OCI-LY3 (cell line): ENCODE results near the gene MACROD2.

ENCODE experiments used
- H2AFZ ChIP-seq: fragments of 200-600, 300-600 bp; shearing (Covaris generic); 2 replicates; pipeline ENCODE4 v1.6.0; 2014; ENCODE audit warnings: antibody characterized with exemption, low read depth, low read length
- H3K27ac ChIP-seq: fragments of 200-600, 300-600 bp; sonication (generic); 2 replicates; pipeline ENCODE4 v1.5.1; 2014; ENCODE audit warnings: mild to moderate bottlenecking, low read length, moderate library complexity, mixed read lengths
- H3K27me3 ChIP-seq: fragments of 200-600, 300-600 bp; sonication (generic); 2 replicates; pipeline ENCODE4 v1.6.1; 2014; ENCODE audit warnings: low read depth, low read length, mixed read lengths
- H3K36me3 ChIP-seq: fragments of 200-600, 300-600 bp; sonication (generic); replicated peaks from 2 replicates; pipeline ENCODE3; 2014; ENCODE audit warnings: low read depth, low read length, mixed read lengths
- H3K4me1 ChIP-seq: fragments of 300-600, 200-600 bp; sonication (generic); 2 replicates; pipeline ENCODE4 v1.6.1; 2014; ENCODE audit warnings: low read length, mixed read lengths
- H3K4me2 ChIP-seq: fragments of 200-600, 300-600 bp; sonication (generic); 2 replicates; pipeline ENCODE4 v1.6.1; 2014; ENCODE audit warnings: low read length, mixed read lengths
- H3K4me3 ChIP-seq: fragments of 300-600, 200-600 bp; sonication (generic); 2 replicates; pipeline ENCODE4 v1.5.1; 2014; ENCODE audit warnings: antibody characterized with exemption, mild to moderate bottlenecking, low read length, moderate library complexity
- H3K79me2 ChIP-seq: fragments of 300-600, 200-600 bp; shearing (Covaris generic); 2 replicates; pipeline ENCODE4 v1.6.1; 2014; ENCODE audit warnings: mild to moderate bottlenecking, low read length, mixed read lengths
- H3K9ac ChIP-seq: fragments of 300-600, 200-600 bp; shearing (Covaris generic); 2 replicates; pipeline ENCODE4 v1.6.0; 2014; ENCODE audit warnings: mild to moderate bottlenecking, low read length, moderate library complexity
- H3K9me3 ChIP-seq: fragments of 200-600, 300-600 bp; shearing (Covaris generic); 2 replicates; pipeline ENCODE4 v1.6.1; 2014; ENCODE audit warnings: low read length, mixed read lengths; ENCODE audit not compliant: insufficient read depth
- H4K20me1 ChIP-seq: fragments of 200-600, 300-600 bp; sonication (generic); 2 replicates; pipeline ENCODE4 v1.6.1; 2016; ENCODE audit warnings: low read length, mixed read lengths; ENCODE audit not compliant: insufficient read depth
- EZH2phosphoT487 ChIP-seq: fragments of 200-600 bp; shearing (Covaris generic); IDR thresholded peaks from 2 replicates; pipeline ENCODE4 v1.6.1; 2018; ENCODE audit warnings: antibody characterized with exemption, mixed run types, low read depth
- TF ChIP-seq, protein P1 (sequence below): fragments of 200-600, 300-600 bp; sonication (generic); IDR thresholded peaks from 2 replicates; pipeline ENCODE4 v1.5.1; 2014; ENCODE audit warnings: antibody characterized with exemption, low read length, low read depth

The MACROD2 gene

DNA sequence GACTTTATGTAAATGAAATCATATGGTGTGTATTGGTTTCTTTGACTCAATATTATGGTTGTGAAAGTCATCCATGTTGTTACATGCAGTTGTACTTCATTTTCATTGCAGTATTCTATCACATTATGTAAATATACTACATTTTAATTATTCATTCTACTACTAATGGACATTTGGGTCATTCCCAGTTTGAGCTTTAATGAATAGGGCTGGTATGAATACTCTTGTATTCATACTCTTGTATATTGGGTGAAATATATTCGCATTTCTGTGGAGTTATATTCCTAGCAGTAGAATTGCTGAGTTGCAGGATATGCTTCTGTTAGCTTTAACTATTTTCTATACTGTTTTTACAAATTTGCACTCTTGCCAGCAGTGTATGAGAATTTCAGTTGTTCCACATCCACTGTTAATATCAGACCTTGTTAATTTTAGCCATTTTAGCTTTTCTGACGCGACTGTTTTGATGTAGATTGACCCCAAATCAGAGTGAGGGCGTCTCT is 1633.6 kb downstream of the MACROD2 start:
- H3K36me3 ChIP-seq = no peaks in the 10 kb centered on the region
- H3K9ac ChIP-seq = no peak overlapping the region
- peaks cover 17% of the 10 kb centered on the region; the same call in 1 of the 2 replicates for H3K27me3 ChIP-seq
- H3K79me2 ChIP-seq = no peaks in the 10 kb centered on the region
- no peaks in the 10 kb centered on the region for H3K4me1 ChIP-seq
- no peak overlapping the region for H2AFZ ChIP-seq
- no peak overlapping the region for H3K4me3 ChIP-seq
- no peak overlapping the region for H3K4me2 ChIP-seq
- no peak overlapping the region for H3K27ac ChIP-seq
- no peak for TF ChIP-seq EZH2phosphoT487
- TF ChIP-seq, protein P1, sequence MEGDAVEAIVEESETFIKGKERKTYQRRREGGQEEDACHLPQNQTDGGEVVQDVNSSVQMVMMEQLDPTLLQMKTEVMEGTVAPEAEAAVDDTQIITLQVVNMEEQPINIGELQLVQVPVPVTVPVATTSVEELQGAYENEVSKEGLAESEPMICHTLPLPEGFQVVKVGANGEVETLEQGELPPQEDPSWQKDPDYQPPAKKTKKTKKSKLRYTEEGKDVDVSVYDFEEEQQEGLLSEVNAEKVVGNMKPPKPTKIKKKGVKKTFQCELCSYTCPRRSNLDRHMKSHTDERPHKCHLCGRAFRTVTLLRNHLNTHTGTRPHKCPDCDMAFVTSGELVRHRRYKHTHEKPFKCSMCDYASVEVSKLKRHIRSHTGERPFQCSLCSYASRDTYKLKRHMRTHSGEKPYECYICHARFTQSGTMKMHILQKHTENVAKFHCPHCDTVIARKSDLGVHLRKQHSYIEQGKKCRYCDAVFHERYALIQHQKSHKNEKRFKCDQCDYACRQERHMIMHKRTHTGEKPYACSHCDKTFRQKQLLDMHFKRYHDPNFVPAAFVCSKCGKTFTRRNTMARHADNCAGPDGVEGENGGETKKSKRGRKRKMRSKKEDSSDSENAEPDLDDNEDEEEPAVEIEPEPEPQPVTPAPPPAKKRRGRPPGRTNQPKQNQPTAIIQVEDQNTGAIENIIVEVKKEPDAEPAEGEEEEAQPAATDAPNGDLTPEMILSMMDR = no peak
- H3K9me3 ChIP-seq = no peaks in the 10 kb centered on the region
- no peaks in the 10 kb centered on the region for H4K20me1 ChIP-seq

DNA sequence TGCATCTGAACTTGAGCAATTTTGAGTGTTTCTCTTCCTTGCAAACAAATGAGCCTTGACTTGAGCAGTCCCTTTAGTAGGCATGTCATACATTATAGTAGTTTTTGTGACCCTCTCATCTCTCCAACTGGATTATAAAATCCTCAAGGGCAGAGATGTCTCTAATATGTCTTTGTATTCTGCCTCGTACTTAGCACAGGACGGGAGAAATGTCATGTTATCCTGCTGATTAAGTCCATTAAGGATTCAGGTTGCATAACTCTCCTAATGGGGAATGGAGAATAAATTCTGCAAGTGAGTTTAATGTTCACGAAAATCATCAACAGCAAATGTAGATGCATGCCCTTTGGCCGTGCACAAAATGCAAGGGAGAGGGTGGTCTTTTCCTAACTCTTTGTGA is 1635.0 kb downstream of the MACROD2 start:
- H2AFZ ChIP-seq = no peak overlapping the region
- H3K27me3 ChIP-seq = peaks cover 21% of the 10 kb centered on the region; the same call in 1 of the 2 replicates
- H3K79me2 ChIP-seq = no peaks in the 10 kb centered on the region
- H4K20me1 ChIP-seq = no peaks in the 10 kb centered on the region
- no peaks in the 10 kb centered on the region for H3K4me1 ChIP-seq
- no peak overlapping the region for H3K27ac ChIP-seq
- no peak overlapping the region for H3K4me2 ChIP-seq
- no peak overlapping the region for H3K4me3 ChIP-seq
- no peaks in the 10 kb centered on the region for H3K36me3 ChIP-seq
- TF ChIP-seq, protein P1 = no peak
- no peak for TF ChIP-seq EZH2phosphoT487
- no peak overlapping the region for H3K9ac ChIP-seq
- no peaks in the 10 kb centered on the region for H3K9me3 ChIP-seq

DNA sequence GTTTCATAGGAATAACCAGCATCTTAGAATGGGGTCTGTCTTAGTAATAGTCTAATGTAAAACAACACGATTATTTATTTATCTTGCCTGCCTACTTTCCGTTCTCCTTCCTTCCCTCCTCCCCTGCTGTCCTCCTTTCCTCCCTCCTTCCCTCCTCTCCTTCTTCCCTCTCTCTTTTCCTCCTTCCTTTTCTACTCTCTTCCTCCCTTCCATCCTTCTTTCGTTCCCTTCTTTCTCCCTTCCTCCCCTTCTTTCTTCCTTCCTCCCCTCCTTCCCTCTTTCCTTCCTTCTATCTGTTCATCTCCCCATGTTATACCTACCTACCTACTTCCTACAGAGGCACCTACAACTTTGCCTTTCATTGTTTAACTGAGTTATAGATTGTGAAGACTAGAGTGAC is 1637.4 kb downstream of the MACROD2 start:
- TF ChIP-seq, protein P1 = no peak
- no peak for TF ChIP-seq EZH2phosphoT487
- no peaks in the 10 kb centered on the region for H3K36me3 ChIP-seq
- H3K4me2 ChIP-seq = no peak overlapping the region
- peaks cover 25% of the 10 kb centered on the region; the same call in 1 of the 2 replicates for H3K27me3 ChIP-seq
- H3K79me2 ChIP-seq = no peaks in the 10 kb centered on the region
- H3K4me1 ChIP-seq = no peaks in the 10 kb centered on the region
- no peaks in the 10 kb centered on the region for H3K9me3 ChIP-seq
- no peak overlapping the region for H2AFZ ChIP-seq
- no peak overlapping the region for H3K4me3 ChIP-seq
- no peak overlapping the region for H3K9ac ChIP-seq
- H3K27ac ChIP-seq = no peak overlapping the region
- H4K20me1 ChIP-seq = no peaks in the 10 kb centered on the region

DNA sequence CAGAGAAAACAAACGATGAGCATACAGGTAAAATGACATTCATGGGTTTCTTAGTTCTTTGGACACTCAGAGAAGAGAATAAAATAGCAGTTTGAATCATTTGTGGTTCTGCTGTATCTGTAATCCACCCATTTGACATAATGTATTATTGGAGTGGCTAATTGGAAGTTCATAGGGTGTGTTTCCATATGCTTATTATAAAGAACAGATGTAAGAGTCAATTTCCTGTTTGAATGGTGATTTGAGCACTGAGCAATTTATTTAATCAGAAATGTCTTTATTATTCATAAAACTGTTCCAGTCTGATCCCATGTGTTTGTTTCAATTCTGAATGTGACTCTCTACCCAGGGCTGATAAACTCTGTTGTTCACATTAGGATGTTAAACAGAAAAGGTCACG is 1638.8 kb downstream of the MACROD2 start:
- Histone ChIP-seq H3K27me3 (peaks cover 25% of the 10 kb centered on the region; the same call in 1 of the 2 replicates), H3K4me2 (no peak overlapping the region), H3K4me3 (no peak overlapping the region), H3K9me3 (no peaks in the 10 kb centered on the region), H3K27ac (no peak overlapping the region), H3K9ac (no peak overlapping the region), H4K20me1 (no peaks in the 10 kb centered on the region), H2AFZ (no peak overlapping the region), H3K4me1 (no peaks in the 10 kb centered on the region), H3K36me3 (no peaks in the 10 kb centered on the region), H3K79me2 (no peaks in the 10 kb centered on the region)
- TF ChIP-seq, protein P1 = no peak
- no peak for TF ChIP-seq EZH2phosphoT487
